ENCODE data around the gene MYL2.

MYL2 gene

GRCh38 chr12:110936367-110937103 is 16.2 kb upstream of the MYL2 start:
- no peak overlapping the region for H3K4me3 ChIP-seq (ENCODE audit: low read depth, low read length)
- no peak for DNase-seq (ENCODE audit: low read depth)
- no peak for TF ChIP-seq CTCF (IDR thresholded peaks at IDR 0.05; ENCODE audit: low read depth, low read length, missing control alignments)
- in situ Hi-C loops (cut with HindIII; ENCODE audit: low sequenced_read_pairs) = no loop called here

GRCh38 chr12:110935588-110935987 is 15.2 kb upstream of the MYL2 start:
- in situ Hi-C loops (cut with HindIII; ENCODE audit: low sequenced_read_pairs) = no loop called here
- no peak for TF ChIP-seq CTCF (IDR thresholded peaks at IDR 0.05; ENCODE audit: low read depth, low read length, missing control alignments)
- no peak for DNase-seq (ENCODE audit: low read depth)
- H3K4me3 ChIP-seq (ENCODE audit: low read depth, low read length) = no peak overlapping the region

GRCh38 chr12:110934093-110934852 is 13.9 kb upstream of the MYL2 start:
- in situ Hi-C loops (cut with HindIII; ENCODE audit: low sequenced_read_pairs) = no loop called here
- TF ChIP-seq CTCF (IDR thresholded peaks at IDR 0.05; ENCODE audit: low read depth, low read length, missing control alignments) = no peak
- H3K4me3 ChIP-seq (ENCODE audit: low read depth, low read length) = no peak overlapping the region
- peak; percentile 35 for DNase-seq (ENCODE audit: low read depth)

GRCh38 chr12:110933326-110933974 is 13.1 kb upstream of the MYL2 start:
- TF ChIP-seq CTCF (IDR thresholded peaks at IDR 0.05; ENCODE audit: low read depth, low read length, missing control alignments) = no peak
- no peak overlapping the region for H3K4me3 ChIP-seq (ENCODE audit: low read depth, low read length)
- DNase-seq (ENCODE audit: low read depth) = no peak
- in situ Hi-C loops (cut with HindIII; ENCODE audit: low sequenced_read_pairs) = no loop called here

- in situ Hi-C loops (cut with HindIII; ENCODE audit: low sequenced_read_pairs) = no loop called here
- no peak overlapping the region for H3K4me3 ChIP-seq (ENCODE audit: low read depth, low read length)
- TF ChIP-seq CTCF (IDR thresholded peaks at IDR 0.05; ENCODE audit: low read depth, low read length, missing control alignments) = peak; percentile 44
- no peak for DNase-seq (ENCODE audit: low read depth)
Observed at GRCh38 chr12:110932046-110932445, 11.7 kb upstream of the MYL2 start.

- TF ChIP-seq CTCF (IDR thresholded peaks at IDR 0.05; ENCODE audit: low read depth, low read length, missing control alignments) = no peak
- in situ Hi-C loops (cut with HindIII; ENCODE audit: low sequenced_read_pairs) = no loop called here
- DNase-seq (ENCODE audit: low read depth) = no peak
- H3K4me3 ChIP-seq (ENCODE audit: low read depth, low read length) = no peak overlapping the region
Observed at GRCh38 chr12:110931315-110931728, 10.9 kb upstream of the MYL2 start.

Measured in astrocyte of the cerebellum (primary cell).